ENCODE results near the gene PRND.

PRND gene

DNA sequence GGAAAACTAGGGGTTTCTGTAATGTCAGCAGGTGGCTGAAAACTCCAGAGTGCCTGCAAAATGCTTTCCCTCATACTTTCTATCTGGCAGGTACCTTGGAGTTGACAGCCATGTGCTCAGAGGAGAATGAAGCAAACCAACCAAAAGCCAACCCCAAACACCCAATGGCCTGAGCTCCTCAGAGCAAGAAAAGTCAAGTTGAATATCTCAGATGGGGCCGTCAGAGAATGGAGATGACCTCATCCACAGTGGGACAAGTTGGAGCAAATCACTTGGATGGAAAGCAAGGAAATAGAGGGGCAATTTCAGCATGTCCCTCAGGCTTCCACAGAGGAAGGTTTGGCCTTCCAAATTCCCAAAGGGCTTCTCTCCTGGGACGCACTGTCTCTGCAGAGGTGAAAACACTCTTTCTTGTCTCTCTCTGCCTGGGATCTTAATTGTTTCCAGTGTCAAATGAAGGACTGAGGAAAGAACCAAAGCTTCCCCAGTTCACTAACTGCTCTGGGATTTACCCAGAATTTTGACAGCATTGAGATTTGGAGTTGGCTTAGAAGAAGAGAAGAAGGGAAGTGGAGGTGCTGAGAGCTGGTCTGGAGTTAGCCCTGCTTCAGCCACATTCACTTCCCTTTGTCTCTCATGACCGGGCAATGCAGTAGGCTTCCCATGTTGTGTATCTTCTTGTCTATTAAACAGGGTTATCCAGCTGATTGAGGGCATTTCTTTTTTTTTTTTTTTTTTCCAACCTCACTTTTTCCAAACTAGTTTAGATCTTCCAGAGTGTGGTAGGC is 42.2 kb downstream of the PRND start:
- DNase-seq (ENCODE audit: low spot score), result no peak
- H3K4me3 ChIP-seq (ENCODE audit: severe bottlenecking), result no peak overlapping the region
- no peak for ATAC-seq (ENCODE audit: low read depth)
- H3K9me3 ChIP-seq (ENCODE audit: severe bottlenecking), result no peaks in the 10 kb centered on the region
- peaks cover 4% of the 10 kb centered on the region for H3K4me1 ChIP-seq (ENCODE audit: insufficient read depth, poor library complexity, severe bottlenecking)
- H3K27ac ChIP-seq (ENCODE audit: poor library complexity, severe bottlenecking), result no peak overlapping the region
- TF ChIP-seq, protein P1, sequence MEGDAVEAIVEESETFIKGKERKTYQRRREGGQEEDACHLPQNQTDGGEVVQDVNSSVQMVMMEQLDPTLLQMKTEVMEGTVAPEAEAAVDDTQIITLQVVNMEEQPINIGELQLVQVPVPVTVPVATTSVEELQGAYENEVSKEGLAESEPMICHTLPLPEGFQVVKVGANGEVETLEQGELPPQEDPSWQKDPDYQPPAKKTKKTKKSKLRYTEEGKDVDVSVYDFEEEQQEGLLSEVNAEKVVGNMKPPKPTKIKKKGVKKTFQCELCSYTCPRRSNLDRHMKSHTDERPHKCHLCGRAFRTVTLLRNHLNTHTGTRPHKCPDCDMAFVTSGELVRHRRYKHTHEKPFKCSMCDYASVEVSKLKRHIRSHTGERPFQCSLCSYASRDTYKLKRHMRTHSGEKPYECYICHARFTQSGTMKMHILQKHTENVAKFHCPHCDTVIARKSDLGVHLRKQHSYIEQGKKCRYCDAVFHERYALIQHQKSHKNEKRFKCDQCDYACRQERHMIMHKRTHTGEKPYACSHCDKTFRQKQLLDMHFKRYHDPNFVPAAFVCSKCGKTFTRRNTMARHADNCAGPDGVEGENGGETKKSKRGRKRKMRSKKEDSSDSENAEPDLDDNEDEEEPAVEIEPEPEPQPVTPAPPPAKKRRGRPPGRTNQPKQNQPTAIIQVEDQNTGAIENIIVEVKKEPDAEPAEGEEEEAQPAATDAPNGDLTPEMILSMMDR (IDR thresholded peaks at IDR 0.05; ENCODE audit: poor library complexity, severe bottlenecking), result no peak
- H3K36me3 ChIP-seq (ENCODE audit: low read depth), result no peaks in the 10 kb centered on the region
- H3K27me3 ChIP-seq (ENCODE audit: insufficient read depth, poor library complexity, severe bottlenecking), result no peaks in the 10 kb centered on the region

DNA sequence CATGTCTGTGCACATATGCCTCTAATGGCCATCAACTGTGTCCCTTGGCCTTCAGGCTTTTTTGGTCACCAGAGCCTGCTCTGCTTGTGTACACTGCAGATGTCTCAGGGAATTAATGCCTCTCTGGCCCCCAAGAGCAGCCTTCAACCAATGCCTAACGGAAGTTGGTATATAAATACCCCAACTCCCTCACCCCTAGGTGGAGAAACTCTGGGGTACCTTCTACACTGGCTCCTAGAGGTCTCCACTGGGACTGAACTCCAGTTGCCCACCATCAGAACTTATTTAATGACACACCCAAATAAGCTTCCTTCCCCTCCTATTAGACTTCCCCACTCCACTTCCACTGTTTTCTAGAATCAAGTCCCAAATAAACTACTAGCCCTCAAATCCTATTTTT is 43.1 kb downstream of the PRND start:
- Histone ChIP-seq H3K4me1 (ENCODE audit: insufficient read depth, poor library complexity, severe bottlenecking) (peaks cover 4% of the 10 kb centered on the region), H3K36me3 (ENCODE audit: low read depth) (no peaks in the 10 kb centered on the region), H3K27me3 (ENCODE audit: insufficient read depth, poor library complexity, severe bottlenecking) (no peaks in the 10 kb centered on the region), H3K9me3 (ENCODE audit: severe bottlenecking) (no peaks in the 10 kb centered on the region), H3K27ac (ENCODE audit: poor library complexity, severe bottlenecking) (no peak overlapping the region), H3K4me3 (ENCODE audit: severe bottlenecking) (no peak overlapping the region)
- ATAC-seq (ENCODE audit: low read depth) (no peak), DNase-seq (ENCODE audit: low spot score) (no peak)
- TF ChIP-seq, protein P1 (IDR thresholded peaks at IDR 0.05; ENCODE audit: poor library complexity, severe bottlenecking), result no peak

- no peak for ATAC-seq (ENCODE audit: low read depth)
- TF ChIP-seq, protein P1 (IDR thresholded peaks at IDR 0.05; ENCODE audit: poor library complexity, severe bottlenecking), result no peak
- Histone ChIP-seq H3K27me3 (ENCODE audit: insufficient read depth, poor library complexity, severe bottlenecking) (no peaks in the 10 kb centered on the region), H3K4me1 (ENCODE audit: insufficient read depth, poor library complexity, severe bottlenecking) (peaks cover 4% of the 10 kb centered on the region), H3K4me3 (ENCODE audit: severe bottlenecking) (no peak overlapping the region), H3K27ac (ENCODE audit: poor library complexity, severe bottlenecking) (no peak overlapping the region), H3K36me3 (ENCODE audit: low read depth) (no peaks in the 10 kb centered on the region), H3K9me3 (ENCODE audit: severe bottlenecking) (no peaks in the 10 kb centered on the region)
- DNase-seq (ENCODE audit: low spot score), result no peak
Measured at GRCh38 chr20:4765681-4766080, 44.0 kb downstream of the PRND start.

DNA sequence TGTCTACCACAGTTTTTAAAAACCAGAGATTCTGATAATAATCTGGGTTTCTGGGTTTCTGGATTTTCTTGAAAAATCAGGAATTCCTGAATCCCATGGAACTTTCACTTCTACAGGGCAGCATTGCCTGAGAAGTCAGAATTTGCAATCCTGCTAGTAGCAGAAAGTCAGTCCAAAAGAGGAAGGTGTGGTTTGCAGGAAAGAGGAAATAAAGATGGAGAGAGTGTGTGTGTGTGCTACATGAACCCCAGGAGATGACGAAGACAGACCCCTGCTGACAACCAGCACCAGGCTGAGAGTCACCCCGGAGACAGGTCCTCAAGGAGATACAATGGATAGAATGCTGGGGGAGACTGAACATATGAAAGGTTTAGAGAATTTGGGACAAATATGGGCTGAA is 44.9 kb downstream of the PRND start:
- H3K9me3 ChIP-seq (ENCODE audit: severe bottlenecking), result no peaks in the 10 kb centered on the region
- H3K4me1 ChIP-seq (ENCODE audit: insufficient read depth, poor library complexity, severe bottlenecking), result no peaks in the 10 kb centered on the region
- ATAC-seq (ENCODE audit: low read depth) (no peak), DNase-seq (ENCODE audit: low spot score) (no peak)
- no peaks in the 10 kb centered on the region for H3K27me3 ChIP-seq (ENCODE audit: insufficient read depth, poor library complexity, severe bottlenecking)
- H3K27ac ChIP-seq (ENCODE audit: poor library complexity, severe bottlenecking), result no peak overlapping the region
- H3K36me3 ChIP-seq (ENCODE audit: low read depth), result no peaks in the 10 kb centered on the region
- TF ChIP-seq, protein P1 (IDR thresholded peaks at IDR 0.05; ENCODE audit: poor library complexity, severe bottlenecking), result no peak
- H3K4me3 ChIP-seq (ENCODE audit: severe bottlenecking), result no peak overlapping the region

- H3K4me1 ChIP-seq (ENCODE audit: insufficient read depth, poor library complexity, severe bottlenecking), result no peaks in the 10 kb centered on the region
- H3K27ac ChIP-seq (ENCODE audit: poor library complexity, severe bottlenecking), result no peak overlapping the region
- no peaks in the 10 kb centered on the region for H3K9me3 ChIP-seq (ENCODE audit: severe bottlenecking)
- no peak for ATAC-seq (ENCODE audit: low read depth)
- H3K27me3 ChIP-seq (ENCODE audit: insufficient read depth, poor library complexity, severe bottlenecking), result no peaks in the 10 kb centered on the region
- no peak for DNase-seq (ENCODE audit: low spot score)
- H3K36me3 ChIP-seq (ENCODE audit: low read depth), result no peaks in the 10 kb centered on the region
- TF ChIP-seq, protein P1 (IDR thresholded peaks at IDR 0.05; ENCODE audit: poor library complexity, severe bottlenecking), result no peak
- H3K4me3 ChIP-seq (ENCODE audit: severe bottlenecking), result no peak overlapping the region
Measured at GRCh38 chr20:4767084-4767483, 45.4 kb downstream of the PRND start.
